GM19351 (cell line): ENCODE results near the gene ACOXL.

Source experiments
- ATAC-seq: cut with Tn5 transposase; IDR thresholded peaks from one replicate; pipeline ENCODE4 v1.9.1; 2021; ENCODE audit warnings: mild to moderate bottlenecking, moderate library complexity; ENCODE audit not compliant: unreplicated experiment

Gene ACOXL

GRCh38 chr2:110718382-110718781, 14.0 kb upstream of the ACOXL start:
- no peak for ATAC-seq

- ATAC-seq = no peak
These were observed 13.4 kb upstream of the ACOXL start for GRCh38 chr2:110718990-110719389.

- ATAC-seq = no peak
These were observed 11.8 kb upstream of the ACOXL start for GRCh38 chr2:110720547-110720946.

- ATAC-seq = no peak
These were observed 7.6 kb upstream of the ACOXL start for GRCh38 chr2:110724820-110725219.

DNA sequence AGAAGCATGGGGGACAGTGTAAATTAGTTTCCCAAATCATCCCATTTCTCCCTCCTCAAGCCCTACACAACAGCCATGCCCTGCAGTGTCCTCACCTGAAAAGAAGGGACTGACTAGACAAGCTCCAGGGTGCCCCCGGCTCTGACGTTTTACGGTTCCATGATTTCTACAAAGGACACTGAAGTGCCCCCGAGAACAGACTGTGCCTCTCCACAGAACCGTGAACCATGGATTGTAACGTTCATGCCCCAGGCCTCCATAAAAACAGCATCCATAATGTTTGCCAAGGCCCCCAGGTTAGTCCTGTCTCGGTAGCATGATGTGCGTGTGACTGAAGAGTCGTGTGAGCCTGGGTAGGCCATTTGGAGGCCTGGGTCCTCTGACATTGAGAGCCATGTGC, 7.0 kb upstream of the ACOXL start:
- ATAC-seq = no peak

GRCh38 chr2:110725859-110726258, 6.5 kb upstream of the ACOXL start:
- no peak for ATAC-seq

GRCh38 chr2:110726285-110726684, 6.1 kb upstream of the ACOXL start:
- no peak for ATAC-seq

DNA sequence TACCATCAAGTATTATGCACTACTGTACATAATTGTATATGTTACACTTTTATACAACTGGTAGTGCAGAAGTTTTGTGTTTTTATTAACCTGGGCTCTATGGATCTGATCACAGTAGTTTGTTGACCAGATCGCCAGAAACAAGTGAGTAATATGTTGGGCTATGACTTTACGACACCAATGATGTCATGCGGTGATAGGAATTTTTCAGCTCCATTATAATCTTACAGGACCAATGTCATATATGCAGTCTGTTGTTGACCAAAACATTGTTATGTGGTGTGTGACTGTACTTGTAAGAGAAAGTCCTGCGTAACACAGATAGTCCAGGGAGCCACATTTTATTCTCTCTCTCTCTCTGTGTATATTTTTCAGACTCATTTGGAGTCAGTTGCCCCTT, 4.5 kb upstream of the ACOXL start:
- no peak for ATAC-seq

GRCh38 chr2:110729106-110729505, 3.3 kb upstream of the ACOXL start:
- no peak for ATAC-seq

GRCh38 chr2:110731064-110731463, 1.3 kb upstream of the ACOXL start:
- ATAC-seq = no peak

DNA sequence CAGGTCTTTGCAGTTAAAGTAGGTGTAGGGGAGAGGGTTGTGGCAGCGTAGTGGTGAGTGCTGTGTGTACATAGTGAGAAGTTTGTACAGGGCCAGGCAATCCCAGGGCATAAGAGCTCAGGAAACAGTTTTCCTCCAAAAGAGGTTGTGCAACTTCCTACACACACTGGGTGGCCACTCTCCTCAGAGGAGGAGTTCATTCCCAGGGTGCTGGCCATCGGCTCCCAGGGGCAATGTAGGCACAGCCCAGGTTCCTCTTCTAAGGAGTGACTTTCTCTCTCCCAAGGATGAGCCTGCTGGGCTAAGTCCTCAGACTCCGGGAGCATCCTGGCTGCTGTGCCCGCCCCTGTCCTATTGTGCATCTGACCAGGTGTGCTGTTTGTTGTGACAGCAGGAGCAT, 3.0 kb downstream of the ACOXL start:
- ATAC-seq = no peak

- ATAC-seq = no peak
These were observed 5.4 kb downstream of the ACOXL start for GRCh38 chr2:110737783-110738182.

DNA sequence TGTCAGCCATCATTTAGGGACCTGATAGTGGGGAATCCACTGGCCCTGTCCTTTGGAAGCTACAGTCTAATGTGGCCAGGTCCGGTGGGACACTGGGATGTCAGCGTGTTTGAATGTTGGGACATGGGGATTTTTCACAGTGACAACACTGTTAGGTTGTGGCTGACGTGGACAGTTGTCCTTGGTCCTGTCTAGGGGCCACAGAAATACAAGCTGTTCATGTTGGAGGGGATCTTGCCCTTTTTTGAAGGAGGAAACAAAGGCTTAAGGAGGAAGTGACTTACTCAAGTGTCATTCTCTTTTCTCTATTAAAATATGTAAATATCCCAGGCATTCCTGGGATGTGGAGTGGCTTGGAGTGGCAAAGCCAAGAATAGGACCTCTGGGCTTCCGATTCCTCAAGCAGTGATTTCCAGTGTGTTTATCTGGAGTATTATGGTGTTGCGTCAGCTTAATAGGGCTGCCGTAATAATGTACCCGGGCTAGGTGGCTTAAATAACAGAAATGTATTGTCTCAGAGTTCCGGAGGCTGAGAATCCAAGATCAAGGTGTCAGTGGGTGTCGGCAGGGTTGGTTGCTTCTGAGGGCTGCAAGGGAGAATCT, 8.5 kb downstream of the ACOXL start:
- ATAC-seq = no peak

GRCh38 chr2:110741491-110741980, 9.2 kb downstream of the ACOXL start:
- no peak for ATAC-seq

DNA sequence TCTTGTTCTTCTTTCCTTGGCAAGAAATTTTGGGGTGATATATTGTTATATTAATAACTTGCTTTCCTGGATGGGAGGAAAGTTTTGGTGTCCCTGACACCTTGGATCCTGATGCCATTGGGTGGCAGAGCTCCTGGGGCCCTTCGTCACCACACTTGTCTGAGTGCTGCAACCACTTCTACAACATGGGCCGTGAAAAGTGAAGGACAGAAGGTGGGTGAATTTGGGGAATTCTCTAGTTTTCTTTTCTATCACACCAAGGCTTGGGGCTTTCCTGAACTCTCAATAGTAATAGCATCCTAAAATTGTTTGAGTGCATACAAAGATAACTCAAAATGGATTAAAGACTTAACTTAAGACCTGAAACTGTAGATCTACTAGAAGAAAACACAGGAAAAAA, 10.0 kb downstream of the ACOXL start:
- no peak for ATAC-seq

DNA sequence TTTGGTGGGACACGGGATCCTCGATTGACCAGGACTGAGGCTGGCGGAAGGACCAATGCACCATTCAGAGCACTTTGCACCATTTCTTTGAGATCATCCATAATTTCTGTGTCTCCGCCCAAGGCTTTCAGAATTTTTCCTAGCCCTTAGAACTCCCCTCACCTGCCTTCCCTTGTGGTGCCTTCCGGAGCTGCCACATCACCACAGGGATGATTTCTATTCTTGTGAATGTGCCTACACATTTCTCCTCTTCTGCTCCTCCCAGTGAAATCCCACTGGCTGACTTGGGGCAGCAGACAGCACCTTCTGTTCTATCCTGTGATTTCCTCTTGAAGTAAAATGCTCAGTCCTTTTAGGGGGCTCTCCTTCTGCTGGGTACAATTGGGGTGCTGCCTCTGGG, 11.2 kb downstream of the ACOXL start:
- ATAC-seq = no peak

GRCh38 chr2:110744429-110744828, 12.1 kb downstream of the ACOXL start:
- no peak for ATAC-seq

DNA sequence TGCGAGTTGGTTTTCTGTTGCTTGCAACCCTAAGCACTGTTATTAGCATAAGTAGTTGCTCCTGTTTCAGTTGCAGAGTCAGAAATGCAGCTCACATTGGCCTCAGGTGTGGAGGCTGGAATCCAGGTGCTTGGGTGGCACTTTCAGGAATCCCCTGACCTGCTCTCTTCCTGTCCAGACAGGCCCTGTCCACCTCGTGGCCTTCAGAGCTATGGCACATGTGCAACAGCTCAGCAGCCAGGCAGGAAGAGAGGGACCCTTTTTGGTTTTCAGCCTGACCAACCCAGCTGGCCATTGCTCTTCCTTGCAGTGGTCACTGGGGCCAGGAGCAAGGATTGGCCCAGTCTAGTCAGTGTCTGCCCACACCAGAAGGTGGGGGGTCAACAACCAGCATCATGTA, 12.7 kb downstream of the ACOXL start:
- ATAC-seq = no peak

- no peak for ATAC-seq
These were observed 14.5 kb downstream of the ACOXL start for GRCh38 chr2:110746586-110747521.

DNA sequence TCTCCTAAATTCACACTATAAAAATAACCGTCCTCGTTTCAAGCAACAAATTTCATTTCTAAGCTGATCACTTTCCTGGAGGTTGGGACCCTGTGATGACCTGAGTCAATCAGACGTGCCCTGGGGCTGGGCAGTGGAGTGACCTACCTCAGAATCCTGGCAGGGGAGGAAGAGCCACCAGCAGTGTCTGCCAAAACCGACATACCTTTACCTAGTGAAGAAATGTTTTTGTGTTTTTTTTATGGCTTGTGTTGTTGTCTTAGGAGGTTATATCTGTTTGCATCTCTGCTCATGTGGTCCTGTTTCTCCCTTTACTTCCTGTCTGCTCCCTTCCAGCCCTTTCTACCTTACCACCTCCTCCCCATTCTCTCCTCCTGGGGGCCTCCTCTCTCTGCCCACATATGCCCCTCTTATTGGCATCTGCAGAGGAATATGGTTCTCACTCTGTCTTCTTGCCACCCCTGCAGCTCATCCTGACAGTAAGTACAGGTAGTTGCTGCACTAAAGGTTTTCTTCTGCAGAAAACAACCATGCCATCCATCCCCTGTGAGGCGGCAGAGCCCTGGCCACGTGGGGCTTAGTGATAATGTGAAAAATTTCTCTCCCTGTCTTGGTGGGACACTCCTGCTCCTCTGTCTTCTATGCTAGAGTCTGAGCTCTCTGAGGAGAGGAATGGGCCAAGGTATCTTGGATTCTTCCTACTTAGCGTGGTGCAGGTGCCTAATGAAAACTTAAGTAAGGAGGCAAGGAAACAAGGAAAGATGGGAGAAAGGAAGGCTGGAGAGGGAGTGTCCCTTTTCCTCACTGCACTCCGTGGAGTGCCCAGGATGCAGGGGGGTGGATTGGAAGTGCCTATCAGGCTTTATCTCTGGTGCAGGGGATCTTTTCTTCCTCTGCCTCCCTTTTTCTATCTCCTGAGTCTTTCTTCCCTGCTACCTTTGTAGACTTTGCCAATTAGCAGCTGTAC, 15.4 kb downstream of the ACOXL start:
- ATAC-seq = no peak

GRCh38 chr2:110748489-110748867, 16.1 kb downstream of the ACOXL start:
- ATAC-seq = peak; percentile 98
